Measurements from ENCODE around the gene NUAK1.

DNA sequence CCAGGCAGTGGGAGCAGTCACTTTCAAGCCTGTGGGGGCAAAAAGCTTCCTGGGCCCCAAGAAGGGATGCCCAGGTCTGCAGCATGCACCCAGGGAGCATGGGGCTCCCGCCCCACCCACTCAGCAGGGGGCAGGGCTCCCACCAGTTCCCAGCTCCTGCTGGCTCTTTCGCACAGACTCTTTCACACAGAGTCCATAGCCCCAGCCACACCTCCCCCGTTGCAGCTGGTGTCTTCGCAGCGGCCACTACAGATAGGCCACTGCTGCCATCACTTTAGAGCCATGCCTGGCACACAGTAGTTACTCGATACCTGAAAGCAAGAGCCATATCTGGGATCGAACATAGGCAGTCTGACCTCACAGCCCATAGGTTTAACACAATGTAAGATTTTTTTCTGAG, 98.2 kb downstream of the NUAK1 start:
- TF ChIP-seq TAF1 (IDR thresholded peaks at IDR 0.05; ENCODE audit: borderline replicate concordance, insufficient read depth, low read length) (no peak), POLR2AphosphoS5 (IDR thresholded peaks at IDR 0.05; ENCODE audit: low read depth, low read length) (no peak), SIN3A (IDR thresholded peaks at IDR 0.05; ENCODE audit: borderline replicate concordance, insufficient read depth, low read length) (no peak), FOXP2 (optimal IDR thresholded peaks at IDR 0.05; ENCODE audit: borderline replicate concordance, extremely low read depth, extremely low read length, insufficient read depth) (no peak)
- TF ChIP-seq, protein P1, sequence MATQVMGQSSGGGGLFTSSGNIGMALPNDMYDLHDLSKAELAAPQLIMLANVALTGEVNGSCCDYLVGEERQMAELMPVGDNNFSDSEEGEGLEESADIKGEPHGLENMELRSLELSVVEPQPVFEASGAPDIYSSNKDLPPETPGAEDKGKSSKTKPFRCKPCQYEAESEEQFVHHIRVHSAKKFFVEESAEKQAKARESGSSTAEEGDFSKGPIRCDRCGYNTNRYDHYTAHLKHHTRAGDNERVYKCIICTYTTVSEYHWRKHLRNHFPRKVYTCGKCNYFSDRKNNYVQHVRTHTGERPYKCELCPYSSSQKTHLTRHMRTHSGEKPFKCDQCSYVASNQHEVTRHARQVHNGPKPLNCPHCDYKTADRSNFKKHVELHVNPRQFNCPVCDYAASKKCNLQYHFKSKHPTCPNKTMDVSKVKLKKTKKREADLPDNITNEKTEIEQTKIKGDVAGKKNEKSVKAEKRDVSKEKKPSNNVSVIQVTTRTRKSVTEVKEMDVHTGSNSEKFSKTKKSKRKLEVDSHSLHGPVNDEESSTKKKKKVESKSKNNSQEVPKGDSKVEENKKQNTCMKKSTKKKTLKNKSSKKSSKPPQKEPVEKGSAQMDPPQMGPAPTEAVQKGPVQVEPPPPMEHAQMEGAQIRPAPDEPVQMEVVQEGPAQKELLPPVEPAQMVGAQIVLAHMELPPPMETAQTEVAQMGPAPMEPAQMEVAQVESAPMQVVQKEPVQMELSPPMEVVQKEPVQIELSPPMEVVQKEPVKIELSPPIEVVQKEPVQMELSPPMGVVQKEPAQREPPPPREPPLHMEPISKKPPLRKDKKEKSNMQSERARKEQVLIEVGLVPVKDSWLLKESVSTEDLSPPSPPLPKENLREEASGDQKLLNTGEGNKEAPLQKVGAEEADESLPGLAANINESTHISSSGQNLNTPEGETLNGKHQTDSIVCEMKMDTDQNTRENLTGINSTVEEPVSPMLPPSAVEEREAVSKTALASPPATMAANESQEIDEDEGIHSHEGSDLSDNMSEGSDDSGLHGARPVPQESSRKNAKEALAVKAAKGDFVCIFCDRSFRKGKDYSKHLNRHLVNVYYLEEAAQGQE (IDR thresholded peaks at IDR 0.05; ENCODE audit: insufficient read depth in 1 of 2, low read depth in 2 of 2, low read length in 2 of 2): no peak
